Frontal cortex (tissue), 4 donors: ENCODE results near the gene ULK4. TPM values are rescaled to one million over a fixed set of nuclear protein-coding genes. Genes with fewer than 3 reads are reported as not detected.

Experiments used
- DNase-seq, 2 donors: peaks; one replicate each; pipeline ENCODE4 v3.0.0; 2012; ENCODE audit warnings: low spot score in 2 of 2
- FAIRE-seq: peaks from 2 replicates; lab custom pipeline; 2012; peaks lifted over from hg19 to GRCh38; lab: Jason Lieb, UNC
- total RNA-seq: library from RNA; depleted of rRNA; stranded (reverse); fragments of >200 nt; gene quantifications from one replicate; pipeline ENCODE4 v1.2.3, GENCODE V29; 2014
- donor health status: control.
- donor health status: control.
- donor health status: control.

Gene ULK4
- total RNA-seq, 1 donor from 2014 or later = 17.5 TPM

- no peak for FAIRE-seq
Observed at GRCh38 chr3:41963823-41964222, 1.9 kb upstream of the ULK4 start.

GRCh38 chr3:41960826-41961750, 815 bp downstream of the ULK4 start:
- FAIRE-seq (no peak), DNase-seq (peak in 1 of 2 donors; percentile 7)

More at GRCh38 chr3:41963823-41964222, 1.9 kb upstream of the ULK4 start:
- DNase-seq = no peak

- FAIRE-seq (no peak), DNase-seq (no peak)
Observed at GRCh38 chr3:41956574-41956973, 5.3 kb downstream of the ULK4 start.

GRCh38 chr3:41955192-41955591, 6.7 kb downstream of the ULK4 start:
- DNase-seq = no peak
- no peak for FAIRE-seq

- FAIRE-seq = no peak
Observed at GRCh38 chr3:41943311-41943843, 18.5 kb downstream of the ULK4 start.

GRCh38 chr3:41940393-41940792, 21.5 kb downstream of the ULK4 start:
- DNase-seq = no peak
- no peak for FAIRE-seq

More at GRCh38 chr3:41943311-41943843, 18.5 kb downstream of the ULK4 start:
- no peak for DNase-seq

- DNase-seq = no peak
- no peak for FAIRE-seq
Observed at GRCh38 chr3:41936384-41936783, 25.5 kb downstream of the ULK4 start.

GRCh38 chr3:41933154-41933676, 28.7 kb downstream of the ULK4 start:
- no peak for DNase-seq
- FAIRE-seq = no peak

GRCh38 chr3:41932464-41932863, 29.4 kb downstream of the ULK4 start:
- DNase-seq (no peak), FAIRE-seq (no peak)

GRCh38 chr3:41920406-41920965, 41.4 kb downstream of the ULK4 start:
- DNase-seq (no peak), FAIRE-seq (no peak)

- FAIRE-seq (no peak), DNase-seq (no peak)
Observed at GRCh38 chr3:41915353-41915752, 46.5 kb downstream of the ULK4 start.

GRCh38 chr3:41912280-41912679, 49.6 kb downstream of the ULK4 start:
- no peak for FAIRE-seq

GRCh38 chr3:41907330-41908073, 54.4 kb downstream of the ULK4 start:
- FAIRE-seq = no peak
- DNase-seq = no peak

More at GRCh38 chr3:41912280-41912679, 49.6 kb downstream of the ULK4 start:
- DNase-seq = no peak

GRCh38 chr3:41900265-41900664, 61.6 kb downstream of the ULK4 start:
- FAIRE-seq (no peak), DNase-seq (no peak)

- FAIRE-seq (peak; percentile 52), DNase-seq (no peak)
Observed at GRCh38 chr3:41898631-41899030, 63.3 kb downstream of the ULK4 start.

GRCh38 chr3:41893977-41894376, 67.9 kb downstream of the ULK4 start:
- peak; percentile 56 for FAIRE-seq
- DNase-seq = peak in 1 of 2 donors; percentile 22

- DNase-seq (no peak), FAIRE-seq (no peak)
Observed at GRCh38 chr3:41888368-41889076, 73.4 kb downstream of the ULK4 start.

- no peak for DNase-seq
- no peak for FAIRE-seq
Observed at GRCh38 chr3:41882956-41883355, 78.9 kb downstream of the ULK4 start.

GRCh38 chr3:41881233-41881821, 80.6 kb downstream of the ULK4 start:
- DNase-seq (peak in 1 of 2 donors; percentile 10), FAIRE-seq (peak; percentile 99)
